NCI-H2227 treated with DMSO at 0.1 percent for 48 hours (cell line): Measurements from ENCODE around the gene NOD1.
A peak's percentile ranks its signal among the peaks of the same experiment; 100 is the strongest.

Experiments
- DNase-seq: peaks from one replicate; lab custom pipeline; 2025; lab: John Stamatoyannopoulos, UW

NOD1 gene

DNA sequence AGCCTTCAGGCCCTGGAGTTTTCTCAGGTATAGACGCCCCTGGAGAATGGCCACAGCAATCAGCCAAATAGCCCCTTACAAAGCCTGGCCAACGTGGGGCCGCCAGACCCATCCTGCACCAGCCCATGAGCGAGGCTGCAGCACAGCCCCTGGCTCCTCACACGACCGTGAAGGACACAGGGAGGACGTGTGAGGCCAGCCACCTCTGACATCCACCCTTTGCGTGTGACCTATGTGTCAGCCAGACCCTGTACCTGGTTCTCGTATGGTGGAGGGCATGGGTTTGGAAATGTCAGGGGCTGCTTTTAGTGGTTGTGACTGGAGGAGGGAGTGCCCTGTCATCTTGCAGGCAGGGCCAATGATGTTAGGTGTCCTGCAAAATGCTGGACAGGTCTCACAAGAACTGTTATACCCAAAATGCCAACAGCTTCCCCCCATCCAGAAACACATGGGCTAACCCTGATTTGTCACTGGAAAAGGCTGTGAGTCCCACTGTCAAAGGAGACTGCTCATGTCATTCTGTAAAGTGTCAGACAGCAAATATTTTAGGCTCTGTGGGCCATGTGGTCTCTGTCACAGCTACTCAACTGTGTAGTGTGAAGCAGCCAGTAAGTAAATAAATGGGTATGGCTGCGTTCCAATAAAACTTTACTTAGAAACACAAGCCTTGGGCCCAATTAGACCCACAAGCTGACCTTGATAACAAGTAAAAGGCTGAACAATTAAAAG is 30.0 kb downstream of the NOD1 start:
- no peak for DNase-seq

DNA sequence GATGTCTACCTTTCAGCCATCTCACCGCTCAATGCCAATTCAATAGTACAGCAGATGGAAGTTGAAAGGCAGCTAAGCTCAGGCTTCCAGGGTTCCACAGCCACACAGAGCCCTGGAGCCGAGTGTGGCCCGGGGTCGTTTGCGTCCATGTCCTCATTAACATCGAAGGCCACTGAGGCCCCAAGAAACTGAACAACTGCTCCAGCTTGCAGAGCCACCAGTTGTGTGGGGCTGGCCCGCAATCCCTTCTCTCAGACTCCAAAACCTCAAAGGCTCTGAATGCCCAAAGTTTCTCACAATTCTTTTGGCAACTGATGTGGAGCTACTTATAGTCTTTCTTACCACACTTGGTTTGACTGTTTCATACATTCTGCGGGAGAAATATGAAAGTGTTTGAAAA is 31.1 kb downstream of the NOD1 start:
- no peak for DNase-seq

DNA sequence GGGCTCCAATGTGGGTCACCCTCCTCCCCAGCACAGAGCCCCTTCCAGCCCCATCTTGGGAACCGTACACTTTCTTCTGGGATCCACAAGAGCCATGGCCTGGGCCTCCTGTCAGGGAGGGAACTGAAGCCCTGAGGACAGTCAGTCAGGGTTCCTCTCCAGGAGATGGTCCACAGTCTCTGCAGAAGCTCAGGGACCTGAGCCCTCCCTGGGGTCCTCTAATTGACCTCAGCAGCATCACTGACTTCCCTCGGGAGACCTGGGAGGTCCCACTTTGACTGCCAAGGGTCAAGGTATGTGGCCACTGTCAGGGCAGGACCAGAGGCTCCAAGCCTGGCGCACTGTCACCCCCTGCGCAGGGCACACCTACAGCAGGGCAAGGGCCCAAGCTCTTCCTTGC is 32.3 kb downstream of the NOD1 start:
- DNase-seq = no peak

- peak; percentile 66 for DNase-seq
Observed at GRCh38 chr7:30445770-30446169, 32.8 kb downstream of the NOD1 start.

GRCh38 chr7:30437823-30438574 is 40.6 kb downstream of the NOD1 start:
- DNase-seq = no peak

DNA sequence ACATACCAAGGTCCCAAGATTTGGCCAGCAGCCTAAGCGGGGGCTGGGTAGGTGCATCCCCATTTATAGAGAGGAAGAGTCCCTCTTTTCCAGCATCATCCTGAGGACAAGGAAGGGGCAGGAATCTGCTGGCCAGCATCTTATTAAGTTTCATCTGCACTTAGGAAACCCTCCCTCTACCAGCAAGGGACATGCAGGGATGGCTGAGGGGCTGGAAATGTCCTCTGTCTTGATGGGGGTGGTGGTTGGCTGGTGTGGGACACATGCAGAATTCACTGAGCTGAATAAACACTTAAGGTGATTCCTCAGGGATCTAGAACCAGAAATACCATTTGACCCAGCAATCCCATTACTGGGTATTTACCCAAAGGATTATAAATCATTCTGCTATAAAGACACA is 42.1 kb downstream of the NOD1 start:
- DNase-seq = no peak

DNA sequence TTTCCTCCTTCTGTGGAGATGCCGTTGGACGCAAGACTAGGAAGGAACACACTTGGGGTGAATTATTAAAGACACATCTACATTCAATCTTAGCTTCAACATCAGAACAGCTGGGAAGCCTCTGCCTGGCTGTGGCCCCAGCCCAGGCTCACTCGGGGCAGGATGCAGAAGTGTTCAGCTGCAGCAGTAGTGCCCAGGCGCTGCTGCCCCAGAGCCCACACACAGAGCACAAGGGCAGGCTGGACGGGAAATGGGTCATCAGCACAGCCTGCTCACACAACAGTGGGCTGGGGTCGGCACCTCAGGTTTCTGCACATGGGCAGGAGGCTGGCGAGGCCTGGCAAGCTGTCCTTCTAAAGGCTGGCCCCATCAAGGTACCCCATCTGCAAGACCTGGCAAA is 42.5 kb downstream of the NOD1 start:
- no peak for DNase-seq

- no peak for DNase-seq
Observed at GRCh38 chr7:30434140-30434799, 44.3 kb downstream of the NOD1 start.

DNA sequence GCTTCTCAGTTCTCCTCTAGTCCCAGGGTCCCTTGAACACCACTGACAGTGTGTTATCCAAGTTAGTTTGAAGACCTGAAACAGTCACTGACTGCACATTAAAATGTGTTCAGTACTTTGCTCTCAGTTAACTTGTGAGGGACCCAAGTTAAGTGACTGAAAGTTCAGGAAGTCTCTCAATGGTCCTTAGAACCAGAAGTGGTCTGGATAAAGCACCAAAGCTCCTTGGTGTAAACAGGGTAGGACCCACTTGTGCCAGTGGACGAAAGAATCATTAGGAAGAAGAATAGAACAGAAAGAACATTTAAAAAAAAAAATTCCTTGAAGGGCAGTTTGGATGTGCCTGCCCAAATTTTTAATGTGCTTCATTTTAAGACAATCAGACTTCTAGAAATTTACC is 45.1 kb downstream of the NOD1 start:
- no peak for DNase-seq

DNA sequence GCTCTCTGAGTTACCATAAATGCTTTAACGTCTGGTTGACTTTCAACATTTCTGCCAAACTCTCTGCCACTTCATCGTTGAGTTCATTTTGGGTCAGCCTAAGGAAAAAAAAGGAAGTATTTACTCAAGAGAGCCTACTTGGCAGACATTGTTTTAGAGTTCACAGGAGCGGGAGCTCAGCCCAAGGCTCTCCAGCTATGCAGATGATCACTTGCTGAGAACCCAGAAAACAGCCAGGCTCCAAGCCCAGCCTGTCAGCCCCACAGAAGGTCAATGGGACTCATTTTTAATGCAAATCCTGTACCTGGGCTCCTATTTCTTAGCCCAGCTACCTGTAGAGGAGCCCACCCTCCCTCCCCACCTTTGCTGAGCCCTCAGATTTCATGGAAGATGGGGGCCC is 45.5 kb downstream of the NOD1 start:
- no peak for DNase-seq

DNA sequence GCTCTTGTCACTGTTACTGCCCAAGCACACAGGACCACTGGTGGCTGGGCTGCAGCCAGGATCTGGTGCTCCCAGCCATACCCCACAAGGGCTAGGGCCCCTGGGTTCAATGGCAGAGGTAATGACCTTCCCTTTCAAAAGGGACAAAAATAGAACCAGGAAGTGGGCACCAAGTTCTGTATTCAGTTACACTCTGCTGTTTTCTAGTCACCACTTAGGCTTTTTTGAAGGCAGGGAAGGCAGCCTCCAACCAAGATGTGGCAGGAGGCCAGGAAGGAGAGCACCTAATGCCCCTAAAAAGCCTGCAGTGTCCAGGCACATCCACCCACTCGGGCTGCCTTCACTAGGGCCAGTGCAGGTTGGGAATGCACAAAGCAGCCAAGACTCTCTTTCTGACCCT is 47.8 kb downstream of the NOD1 start:
- DNase-seq = no peak

DNA sequence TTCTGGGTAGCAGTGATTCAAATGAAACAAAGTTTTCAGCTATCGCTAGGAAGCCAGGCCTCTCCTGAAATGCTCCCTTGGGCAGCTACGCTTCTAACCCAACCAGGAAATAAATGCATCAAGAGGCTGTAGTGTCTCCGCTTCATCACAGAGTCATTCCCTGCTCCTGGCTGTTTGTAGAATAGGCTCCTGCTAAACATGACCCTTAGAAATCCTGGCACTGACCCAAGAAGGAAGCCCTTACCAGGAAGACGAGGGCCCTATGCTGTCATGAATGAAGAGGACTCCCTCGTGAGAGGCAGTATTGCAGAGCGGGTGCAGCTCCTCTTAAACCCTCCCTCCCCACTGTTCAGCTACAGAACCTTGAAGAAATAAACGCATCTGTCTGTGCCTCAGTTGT is 48.3 kb downstream of the NOD1 start:
- peak; percentile 9 for DNase-seq

- DNase-seq = no peak
Observed at GRCh38 chr7:30429156-30429530, 49.4 kb downstream of the NOD1 start.

- DNase-seq = no peak
Observed at GRCh38 chr7:30428246-30429155, 50.1 kb downstream of the NOD1 start.

DNA sequence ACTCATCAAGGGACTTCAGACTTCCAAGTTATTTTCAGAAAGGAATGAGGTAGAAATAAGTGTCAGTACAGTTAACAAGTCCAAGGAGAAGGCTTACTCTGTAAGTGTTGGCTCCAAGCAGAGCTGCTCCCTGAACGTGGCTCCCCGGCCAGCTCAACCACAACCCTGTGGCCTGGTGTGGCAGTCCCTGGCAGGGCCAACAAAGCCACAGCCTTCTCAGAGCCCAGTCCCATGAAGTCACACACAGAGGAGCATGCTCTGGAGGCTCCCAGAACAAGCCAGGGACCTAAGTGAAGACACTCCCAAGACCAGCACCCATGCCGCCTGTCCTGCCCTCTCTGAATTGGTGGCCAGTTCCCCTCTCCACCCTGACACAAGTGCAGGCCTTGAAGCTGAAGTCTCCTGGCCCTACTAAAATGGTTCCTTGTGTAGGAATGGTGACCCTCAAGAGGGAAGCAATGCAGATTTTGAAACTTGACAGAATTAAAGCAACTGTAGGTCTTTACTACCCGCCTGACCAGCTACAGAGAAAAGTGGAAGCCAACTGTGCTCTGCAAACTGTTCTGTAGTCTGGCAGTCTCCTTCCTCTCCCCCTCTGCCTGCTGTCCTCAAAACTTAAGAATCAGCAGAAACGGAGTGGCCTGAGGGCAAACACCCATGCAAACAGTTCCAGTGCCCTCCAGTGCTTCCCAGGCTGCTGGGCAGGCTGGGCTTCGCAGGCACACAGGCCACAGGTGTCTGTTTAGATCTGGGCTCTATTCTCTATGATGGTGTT is 51.1 kb downstream of the NOD1 start:
- DNase-seq = no peak

- no peak for DNase-seq
Observed at GRCh38 chr7:30424506-30424905, 54.1 kb downstream of the NOD1 start.

GRCh38 chr7:30423788-30424505 is 54.6 kb downstream of the NOD1 start:
- DNase-seq = no peak

DNA sequence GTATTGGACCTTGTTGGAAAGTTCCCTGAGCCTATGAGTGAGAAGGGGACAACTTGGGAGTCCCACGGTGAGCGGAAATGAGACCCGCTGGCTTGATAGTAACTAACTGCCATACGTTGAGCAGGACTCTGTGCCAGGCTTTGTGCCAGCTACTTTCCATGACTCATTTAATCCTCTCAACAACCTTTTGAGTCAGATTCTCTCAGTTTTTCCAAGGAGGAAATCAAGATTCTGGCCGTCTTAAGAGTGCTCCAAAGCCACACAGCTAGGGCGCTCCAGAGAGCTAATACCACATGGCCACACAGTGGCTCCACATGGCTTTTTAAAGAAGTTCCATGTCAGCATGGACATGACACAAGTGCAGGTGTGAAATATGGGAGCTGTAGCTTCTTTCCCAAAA is 55.7 kb downstream of the NOD1 start:
- no peak for DNase-seq

GRCh38 chr7:30421647-30422196 is 56.9 kb downstream of the NOD1 start:
- no peak for DNase-seq

DNA sequence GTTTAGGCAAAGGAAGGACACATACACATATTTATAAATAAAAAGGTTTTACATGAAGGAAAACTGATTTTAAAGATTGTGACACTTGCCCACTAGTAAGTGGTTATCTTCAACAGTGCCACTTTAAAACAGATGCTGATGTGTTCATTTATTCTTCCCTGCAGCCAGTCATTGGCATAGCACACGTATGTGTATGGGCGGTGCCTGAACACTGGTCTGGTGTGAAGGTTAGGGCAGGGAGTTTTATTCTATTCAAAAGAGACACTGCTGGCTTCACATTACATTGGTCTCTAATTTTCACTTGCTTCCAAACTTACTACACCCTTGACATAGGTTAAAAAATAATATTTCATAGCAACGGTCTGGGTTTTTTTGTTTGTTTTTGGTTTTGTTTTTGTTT is 57.9 kb downstream of the NOD1 start:
- peak; percentile 18 for DNase-seq
